ENCODE measurements around the gene NFKBIE.
A peak's percentile ranks its signal among the peaks of the same experiment; 100 is the strongest.

Gene NFKBIE

GRCh38 chr6:44260451-44261297 is 4.7 kb downstream of the NFKBIE start:
- no peak for DNase-seq (ENCODE audit: low read depth)
- no peak for TF ChIP-seq CTCF (IDR thresholded peaks at IDR 0.05; ENCODE audit: low read depth, low read length, missing control alignments)
- in situ Hi-C loops (cut with HindIII; ENCODE audit: low sequenced_read_pairs), result no loop called here
- no peak overlapping the region for H3K4me3 ChIP-seq (ENCODE audit: low read depth, low read length)

GRCh38 chr6:44260011-44260410 is 5.3 kb downstream of the NFKBIE start:
- DNase-seq (ENCODE audit: low read depth), result no peak
- TF ChIP-seq CTCF (IDR thresholded peaks at IDR 0.05; ENCODE audit: low read depth, low read length, missing control alignments), result no peak
- in situ Hi-C loops (cut with HindIII; ENCODE audit: low sequenced_read_pairs), result no loop called here
- no peak overlapping the region for H3K4me3 ChIP-seq (ENCODE audit: low read depth, low read length)

GRCh38 chr6:44258921-44259320 is 6.4 kb downstream of the NFKBIE start:
- no peak overlapping the region for H3K4me3 ChIP-seq (ENCODE audit: low read depth, low read length)
- in situ Hi-C loops (cut with HindIII; ENCODE audit: low sequenced_read_pairs), result loop anchor here (5.0 kb wide), 1 partner anchor 48 kb away; no protein-coding TSS in a partner anchor
- DNase-seq (ENCODE audit: low read depth), result no peak
- no peak for TF ChIP-seq CTCF (IDR thresholded peaks at IDR 0.05; ENCODE audit: low read depth, low read length, missing control alignments)

- no peak for TF ChIP-seq CTCF (IDR thresholded peaks at IDR 0.05; ENCODE audit: low read depth, low read length, missing control alignments)
- DNase-seq (ENCODE audit: low read depth), result no peak
- no peak overlapping the region for H3K4me3 ChIP-seq (ENCODE audit: low read depth, low read length)
- in situ Hi-C loops (cut with HindIII; ENCODE audit: low sequenced_read_pairs), result loop anchor here (5.0 kb wide), 1 partner anchor 49 kb away; no protein-coding TSS in a partner anchor
These were observed 7.0 kb downstream of the NFKBIE start for GRCh38 chr6:44258325-44258863.

GRCh38 chr6:44257753-44258324 is 7.5 kb downstream of the NFKBIE start:
- in situ Hi-C loops (cut with HindIII; ENCODE audit: low sequenced_read_pairs), result loop anchor here (5.0 kb wide), 1 partner anchor 49 kb away; no protein-coding TSS in a partner anchor
- TF ChIP-seq CTCF (IDR thresholded peaks at IDR 0.05; ENCODE audit: low read depth, low read length, missing control alignments), result no peak
- no peak for DNase-seq (ENCODE audit: low read depth)
- peak overlapping the region; percentile 94 for H3K4me3 ChIP-seq (ENCODE audit: low read depth, low read length)

- no peak for DNase-seq (ENCODE audit: low read depth)
- TF ChIP-seq CTCF (IDR thresholded peaks at IDR 0.05; ENCODE audit: low read depth, low read length, missing control alignments), result peak; percentile 42
- peak within 1 kb of the TSS; percentile 94 for H3K4me3 ChIP-seq (ENCODE audit: low read depth, low read length)
- in situ Hi-C loops (cut with HindIII; ENCODE audit: low sequenced_read_pairs), result loop anchor here (5.0 kb wide), 1 partner anchor 50 kb away; no protein-coding TSS in a partner anchor
These were observed 8.2 kb downstream of the NFKBIE start, which contains the start of gene SLC35B2 for GRCh38 chr6:44257025-44257752. Gene SLC35B2, minus strand, starts transcription at chr6:44257528. Its CDS starts 118 bp downstream, at chr6:44257410.

All from astrocyte of the cerebellum (primary cell).